Fibroblast of lung (primary cell): ENCODE results near the gene NR5A1.
A peak's percentile ranks its signal among the peaks of the same experiment; 100 is the strongest.

Source experiments
- CTCF ChIP-seq, 2 donors: IDR thresholded peaks in 1 of 2; conservative IDR thresholded peaks in 1 of 2; 1 replicate in 1 of 2; 2 replicates in 1 of 2; pipeline ENCODE4 v1.5.1; 2011 to 2012; ENCODE audit warnings: low read length in 2 of 2, control low read depth in 1 of 2, inconsistent platforms in 1 of 2, low read depth in 1 of 2, mild to moderate bottlenecking in 1 of 2
- EZH2 ChIP-seq: IDR thresholded peaks from 2 replicates; pipeline ENCODE4 v1.5.1; 2012; ENCODE audit warnings: low read length, control low read depth, mild to moderate bottlenecking; ENCODE audit errors: missing control alignments

GRCh38 chr9:124479947-124480620 lies 27.1 kb downstream of the NR5A1 start:
- TF ChIP-seq CTCF (conservative IDR thresholded peaks at IDR 0.05 in 1 of 2, IDR thresholded peaks at IDR 0.05 in 1 of 2; ENCODE audit: low read depth in 1 of 2, low read length in 2 of 2): no peak
- TF ChIP-seq EZH2: peak; percentile 54
